A673 (cell line): ENCODE measurements around the gene TTLL12. TPM values are rescaled to one million over a fixed set of nuclear protein-coding genes. Genes with fewer than 3 reads are reported as not detected.

ENCODE experiments used
- BruUV-seq: library from RNA; stranded (reverse); fragments of 400-500 nt; replicated peaks from 2 replicates; lab custom pipeline; 2021; lab: Mats Ljungman, UMichigan
- CTCF ChIA-PET: fragments of 300-600 bp; sonication (Branson Sonifier 250); formaldehyde crosslinking; loops from one replicate; lab custom pipeline; 2022; ENCODE audit warnings: antibody characterized with exemption; lab: Charles Lee
- POLR2A ChIA-PET: fragments of 300-600 bp; sonication (Branson Sonifier 250); formaldehyde crosslinking; loops from one replicate; lab custom pipeline; 2022; ENCODE audit warnings: antibody characterized with exemption; ENCODE audit not compliant: low non-redundant PET; lab: Charles Lee
- DNase-seq: peaks from one replicate; pipeline ENCODE4 v3.0.0-alpha.2; 2015; ENCODE audit warnings: low spot score
- H3K27ac ChIP-seq: fragments of 200-600 bp; sonication (generic); 2 replicates; pipeline ENCODE4 v1.5.1; 2016; ENCODE audit warnings: mixed run types, low read depth, mild to moderate bottlenecking, mixed read lengths, antibody characterized with exemption, low read length; ENCODE audit not compliant: poor library complexity, severe bottlenecking
- H3K27me3 ChIP-seq: fragments of 200-600 bp; sonication (generic); replicated peaks from 2 replicates; pipeline ENCODE4 v1.6.1; 2017; ENCODE audit warnings: mixed run types, low read depth, mild to moderate bottlenecking, mixed read lengths, antibody characterized with exemption, low read length; ENCODE audit not compliant: insufficient read depth, poor library complexity
- H3K36me3 ChIP-seq: fragments of 200-600 bp; sonication (generic); 2 replicates; pipeline ENCODE4 v1.6.1; 2016; ENCODE audit warnings: mixed run types, mild to moderate bottlenecking, mixed read lengths, antibody characterized with exemption, low read length; ENCODE audit not compliant: insufficient read depth, poor library complexity, severe bottlenecking
- H3K4me1 ChIP-seq: fragments of 200-600 bp; sonication (generic); 2 replicates; pipeline ENCODE4 v1.6.1; 2017; ENCODE audit warnings: mixed run types, mild to moderate bottlenecking, mixed read lengths, antibody characterized with exemption, low read length; ENCODE audit not compliant: insufficient read depth, poor library complexity, severe bottlenecking
- H3K4me3 ChIP-seq: fragments of 200-600 bp; sonication (generic); 2 replicates; pipeline ENCODE4 v1.5.1; 2016; ENCODE audit warnings: low read depth, mixed run types, mild to moderate bottlenecking, mixed read lengths, low read length; ENCODE audit not compliant: poor library complexity, severe bottlenecking
- H3K9me3 ChIP-seq: fragments of 200-600 bp; sonication (generic); 2 replicates; pipeline ENCODE4 v1.6.1; 2016; ENCODE audit warnings: mixed run types, low read depth, mild to moderate bottlenecking, mixed read lengths, antibody characterized with exemption, low read length; ENCODE audit not compliant: poor library complexity, severe bottlenecking
- CTCF ChIP-seq: fragments of 300-800, 200-600 bp; sonication (generic); conservative IDR thresholded peaks from 2 replicates; pipeline ENCODE4 v1.5.1; 2017; ENCODE audit warnings: low read depth, mild to moderate bottlenecking, antibody characterized with exemption, low read length, moderate library complexity, mixed read lengths
- EZH2 ChIP-seq: fragments of 200-600 bp; sonication (generic); IDR thresholded peaks from 2 replicates; pipeline ENCODE4 v1.6.1; 2017; ENCODE audit warnings: borderline replicate concordance, low read depth, mild to moderate bottlenecking, mixed read lengths, antibody characterized with exemption, low read length; ENCODE audit not compliant: poor library complexity, severe bottlenecking
- intact Hi-C: fragments of 100-400 bp; cut with micrococcal nuclease; formaldehyde crosslinking; loops from one replicate; pipeline ENCODE4 v1.10.0; 2022; ENCODE audit not compliant: unreplicated experiment
- total RNA-seq: library from RNA; stranded (reverse); gene quantifications from 2 replicates; pipeline ENCODE4 v1.2.3, GENCODE V29; 2021

TTLL12 gene
- total RNA-seq, 1 experiment from 2014 or later, result 138 TPM

GRCh38 chr22:43152003-43152356 is 35.0 kb downstream of the TTLL12 start:
- H3K27ac ChIP-seq, result peak overlapping the region; percentile 70
- no peaks in the 10 kb centered on the region for H3K36me3 ChIP-seq
- TF ChIP-seq EZH2 (no peak), CTCF (no peak)
- BruUV-seq, result no TSS peak
- peak; percentile 23 for DNase-seq
- H3K4me3 ChIP-seq, result peak overlapping the region; percentile 69
- H3K4me1 ChIP-seq, result no peaks in the 10 kb centered on the region
- H3K9me3 ChIP-seq, result no peaks in the 10 kb centered on the region
- intact Hi-C loops, result no loop called here
- ChIA-PET POLR2A (no interaction called here), CTCF (no interaction called here)
- no peaks in the 10 kb centered on the region for H3K27me3 ChIP-seq

GRCh38 chr22:43151251-43152002 is 35.5 kb downstream of the TTLL12 start, which contains the start of gene TSPO:
TSPO (plus strand) TSS chr22:43151559; CDS start chr22:43159239, 7,680 bp downstream.
- CTCF ChIA-PET, result no interaction called here

GRCh38 chr22:43150731-43151206 is 36.2 kb downstream of the TTLL12 start:
- H3K27me3 ChIP-seq, result no peaks in the 10 kb centered on the region
- POLR2A ChIA-PET, result interaction anchor here (0.6 kb wide), 1 partner anchor 299 kb away, joined by 5 read pairs; no protein-coding TSS in a partner anchor
- intact Hi-C loops, result no loop called here
- CTCF ChIA-PET, result no interaction called here
- DNase-seq, result no peak
- H3K9me3 ChIP-seq, result no peaks in the 10 kb centered on the region
- TF ChIP-seq EZH2 (no peak), CTCF (no peak)
- no peaks in the 10 kb centered on the region for H3K4me1 ChIP-seq
- peak overlapping the region; percentile 70 for H3K27ac ChIP-seq
- H3K4me3 ChIP-seq, result peak overlapping the region; percentile 69
- no peaks in the 10 kb centered on the region for H3K36me3 ChIP-seq
- no TSS peak for BruUV-seq

More at GRCh38 chr22:43151251-43152002, 35.5 kb downstream of the TTLL12 start, which contains the start of gene TSPO:
- H3K27ac ChIP-seq, result peak within 1 kb of the TSS; percentile 70
- POLR2A ChIA-PET, result interaction anchor here (0.6 kb wide), 1 partner anchor 299 kb away, joined by 5 read pairs; no protein-coding TSS in a partner anchor
- H3K4me1 ChIP-seq, result no peaks in the 10 kb centered on the region
- no TSS peak for BruUV-seq
- no peaks in the 10 kb centered on the region for H3K36me3 ChIP-seq
- H3K27me3 ChIP-seq, result no peaks in the 10 kb centered on the region
- H3K4me3 ChIP-seq, result peak within 1 kb of the TSS; percentile 69
- TF ChIP-seq CTCF, result no peak
- TF ChIP-seq EZH2, result no peak
- no peaks in the 10 kb centered on the region for H3K9me3 ChIP-seq
- peak; percentile 75 for DNase-seq
- intact Hi-C loops, result no loop called here
